Brain microvascular endothelial cell (primary cell): Measurements from ENCODE around the gene CCN5.

Experiments
- DNase-seq: peaks from one replicate; pipeline ENCODE4 v3.0.0-alpha.2; 2020
- H3K27ac ChIP-seq: fragments of 250-450 bp; sonication (Bioruptor Pico); 2 replicates; pipeline ENCODE4 v1.5.1; 2020; ENCODE audit warnings: mild to moderate bottlenecking, moderate library complexity
- H3K27me3 ChIP-seq: fragments of 250-450 bp; sonication (Bioruptor Pico); replicated peaks from 2 replicates; pipeline ENCODE4 v1.5.1; 2020; ENCODE audit warnings: mild to moderate bottlenecking
- H3K36me3 ChIP-seq: fragments of 250-450 bp; sonication (Bioruptor Pico); replicated peaks from 2 replicates; pipeline ENCODE4 v1.5.1; 2020; ENCODE audit warnings: mild to moderate bottlenecking
- H3K4me3 ChIP-seq: 2 replicates; pipeline ENCODE4 v1.5.1; 2011; ENCODE audit warnings: low read depth, mild to moderate bottlenecking, control low read depth, low read length, moderate library complexity
- in situ Hi-C: cut with HindIII; loops from 2 replicates; pipeline ENCODE4 v1.10.0; 2017; ENCODE audit warnings: low sequenced_read_pairs, low pct_ligation_motif_present
- TF ChIP-seq, protein P1 (sequence below): IDR thresholded peaks from 2 replicates; pipeline ENCODE4 v1.5.1; 2011; ENCODE audit warnings: low read depth, mild to moderate bottlenecking, moderate library complexity, low read length, control low read depth, inconsistent platforms; ENCODE audit errors: missing control alignments

The CCN5 gene

DNA sequence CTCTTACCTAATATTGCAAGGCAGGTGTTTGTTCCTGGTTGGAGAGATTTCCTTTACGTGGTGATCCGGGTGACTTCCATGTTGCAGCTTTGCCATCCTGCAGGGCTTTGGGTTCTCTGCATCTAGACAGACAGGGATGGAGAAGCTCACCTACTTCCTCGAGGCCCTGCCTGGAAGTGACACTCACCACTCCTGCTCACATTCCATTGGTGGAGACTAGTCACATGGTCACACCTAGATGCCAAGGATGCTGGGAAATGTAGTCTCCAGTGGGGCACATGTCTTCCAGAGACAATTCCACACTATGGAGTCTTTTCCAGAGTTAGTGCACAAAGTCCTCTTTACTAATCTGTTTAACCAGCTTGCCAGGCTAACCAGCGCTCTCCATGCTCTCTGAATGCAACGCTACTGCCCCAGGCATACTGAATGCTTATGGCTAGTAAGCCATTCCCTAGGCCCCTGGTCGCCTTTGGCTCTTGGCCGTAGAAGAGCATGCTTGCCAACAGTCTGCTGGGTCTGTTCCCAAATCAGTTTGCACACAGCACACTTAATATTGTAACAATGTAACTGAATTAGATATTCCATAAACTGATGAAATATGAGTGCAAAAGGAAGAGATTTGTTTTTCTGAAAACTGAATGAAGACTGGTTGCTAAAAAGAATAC lies 23.8 kb downstream of the CCN5 start:
- DNase-seq, result peak; percentile 81
- H3K27me3 ChIP-seq, result peaks cover 4% of the 10 kb centered on the region
- H3K4me3 ChIP-seq, result no peak overlapping the region

GRCh38 chr20:44739942-44740341 lies 24.8 kb downstream of the CCN5 start:
- Histone ChIP-seq H3K36me3 (no peaks in the 10 kb centered on the region), H3K4me3 (no peak overlapping the region), H3K27me3 (peaks cover 7% of the 10 kb centered on the region), H3K27ac (no peak overlapping the region)
- TF ChIP-seq, protein P1, sequence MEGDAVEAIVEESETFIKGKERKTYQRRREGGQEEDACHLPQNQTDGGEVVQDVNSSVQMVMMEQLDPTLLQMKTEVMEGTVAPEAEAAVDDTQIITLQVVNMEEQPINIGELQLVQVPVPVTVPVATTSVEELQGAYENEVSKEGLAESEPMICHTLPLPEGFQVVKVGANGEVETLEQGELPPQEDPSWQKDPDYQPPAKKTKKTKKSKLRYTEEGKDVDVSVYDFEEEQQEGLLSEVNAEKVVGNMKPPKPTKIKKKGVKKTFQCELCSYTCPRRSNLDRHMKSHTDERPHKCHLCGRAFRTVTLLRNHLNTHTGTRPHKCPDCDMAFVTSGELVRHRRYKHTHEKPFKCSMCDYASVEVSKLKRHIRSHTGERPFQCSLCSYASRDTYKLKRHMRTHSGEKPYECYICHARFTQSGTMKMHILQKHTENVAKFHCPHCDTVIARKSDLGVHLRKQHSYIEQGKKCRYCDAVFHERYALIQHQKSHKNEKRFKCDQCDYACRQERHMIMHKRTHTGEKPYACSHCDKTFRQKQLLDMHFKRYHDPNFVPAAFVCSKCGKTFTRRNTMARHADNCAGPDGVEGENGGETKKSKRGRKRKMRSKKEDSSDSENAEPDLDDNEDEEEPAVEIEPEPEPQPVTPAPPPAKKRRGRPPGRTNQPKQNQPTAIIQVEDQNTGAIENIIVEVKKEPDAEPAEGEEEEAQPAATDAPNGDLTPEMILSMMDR, result no peak
- no peak for DNase-seq
- in situ Hi-C loops, result no loop called here

More for the DNA sequence above, 23.8 kb downstream of the CCN5 start:
- TF ChIP-seq, protein P1, result no peak
- Histone ChIP-seq H3K36me3 (no peaks in the 10 kb centered on the region), H3K27ac (no peak overlapping the region)
- in situ Hi-C loops, result no loop called here

DNA sequence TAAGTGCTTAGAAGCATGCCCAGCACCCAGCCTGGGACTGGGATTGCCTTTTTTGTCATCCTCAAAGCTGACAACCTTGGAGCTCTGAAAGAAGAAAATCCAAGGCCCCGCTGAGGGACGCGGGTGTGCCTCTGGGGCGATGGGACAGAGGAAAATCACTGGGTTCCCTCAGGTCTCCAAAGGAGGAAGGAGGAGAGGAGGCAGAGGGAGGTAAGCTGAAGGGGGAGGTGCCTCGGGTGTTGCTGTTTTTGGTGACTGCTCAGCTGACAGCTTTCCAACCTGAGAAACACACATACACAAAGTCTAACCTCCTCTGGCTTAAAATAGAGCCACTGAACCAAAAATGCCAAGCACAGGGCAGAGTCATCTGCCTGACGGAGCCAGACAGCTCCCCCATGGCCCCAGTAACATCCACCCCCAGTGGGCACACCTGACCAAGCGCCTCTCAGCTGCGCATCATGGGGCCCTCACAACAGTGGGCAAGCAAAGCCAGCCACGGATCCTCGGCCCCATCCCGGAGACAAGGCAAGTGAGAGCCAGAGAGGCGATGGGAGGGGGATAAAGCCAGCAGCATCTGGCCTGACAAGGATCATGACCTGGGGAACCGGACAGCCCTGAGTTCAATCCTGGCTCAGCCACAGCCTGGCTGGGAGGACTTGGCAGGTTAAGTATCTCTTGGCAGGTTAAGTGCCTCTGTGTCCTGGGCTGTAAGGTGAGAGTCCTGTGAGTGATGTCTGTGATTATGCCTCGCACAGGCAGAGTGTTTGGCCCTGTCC lies 27.3 kb downstream of the CCN5 start:
- H3K4me3 ChIP-seq, result no peak overlapping the region

GRCh38 chr20:44743080-44743701 lies 28.0 kb downstream of the CCN5 start:
- DNase-seq, result no peak
- H3K36me3 ChIP-seq, result no peaks in the 10 kb centered on the region
- H3K27me3 ChIP-seq, result peaks cover 27% of the 10 kb centered on the region
- no peak overlapping the region for H3K27ac ChIP-seq
- TF ChIP-seq, protein P1, result no peak
- H3K4me3 ChIP-seq, result no peak overlapping the region
- in situ Hi-C loops, result no loop called here

More for the DNA sequence above, 27.3 kb downstream of the CCN5 start:
- TF ChIP-seq, protein P1, result no peak
- in situ Hi-C loops, result no loop called here
- no peaks in the 10 kb centered on the region for H3K36me3 ChIP-seq
- H3K27me3 ChIP-seq, result peaks cover 27% of the 10 kb centered on the region
- no peak overlapping the region for H3K27ac ChIP-seq
- DNase-seq, result no peak

- Histone ChIP-seq H3K27ac (no peak overlapping the region), H3K27me3 (peaks cover 27% of the 10 kb centered on the region), H3K4me3 (no peak overlapping the region), H3K36me3 (no peaks in the 10 kb centered on the region)
- DNase-seq, result no peak
- TF ChIP-seq, protein P1, result no peak
- in situ Hi-C loops, result no loop called here
Measured at GRCh38 chr20:44743916-44744655, 28.9 kb downstream of the CCN5 start.
